ENCODE measurements around the gene SEMA3B.
A peak's percentile ranks its signal among the peaks of the same experiment; 100 is the strongest.

DNA sequence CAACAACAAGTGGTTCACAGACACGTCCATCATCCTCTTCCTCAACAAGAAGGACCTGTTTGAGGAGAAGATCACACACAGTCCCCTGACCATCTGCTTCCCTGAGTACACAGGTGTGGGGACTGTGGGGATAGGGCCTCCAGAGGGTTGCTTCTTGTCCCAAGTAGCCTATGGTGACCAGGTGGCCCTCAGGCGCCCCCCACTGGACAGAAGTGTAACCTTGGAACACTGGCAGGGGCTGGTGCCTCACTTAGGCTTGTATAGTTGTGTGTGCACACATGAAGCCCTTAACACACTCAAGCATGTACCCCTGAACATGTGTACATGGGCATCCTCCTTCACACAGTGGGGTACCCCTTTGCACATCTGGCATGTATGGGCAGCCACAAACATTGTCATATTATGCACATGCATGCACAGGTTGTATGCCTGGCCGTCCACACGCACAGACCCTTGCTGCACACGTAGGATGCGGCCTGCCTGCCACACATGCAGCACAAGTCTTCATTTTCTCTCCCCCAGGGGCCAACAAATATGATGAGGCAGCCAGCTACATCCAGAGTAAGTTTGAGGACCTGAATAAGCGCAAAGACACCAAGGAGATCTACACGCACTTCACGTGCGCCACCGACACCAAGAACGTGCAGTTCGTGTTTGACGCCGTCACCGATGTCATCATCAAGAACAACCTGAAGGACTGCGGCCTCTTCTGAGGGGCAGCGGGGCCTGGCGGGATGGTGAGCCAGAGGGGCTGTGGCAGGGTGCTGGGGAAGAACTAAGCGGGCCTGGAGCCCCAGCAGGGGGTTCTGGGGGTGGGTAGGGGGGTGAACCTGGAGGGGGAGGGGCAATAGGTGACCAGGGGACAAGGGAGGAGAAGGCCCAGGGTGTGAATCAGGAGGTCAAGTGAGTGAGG lies 11.7 kb upstream of the SEMA3B start:
- TF ChIP-seq, protein P1, sequence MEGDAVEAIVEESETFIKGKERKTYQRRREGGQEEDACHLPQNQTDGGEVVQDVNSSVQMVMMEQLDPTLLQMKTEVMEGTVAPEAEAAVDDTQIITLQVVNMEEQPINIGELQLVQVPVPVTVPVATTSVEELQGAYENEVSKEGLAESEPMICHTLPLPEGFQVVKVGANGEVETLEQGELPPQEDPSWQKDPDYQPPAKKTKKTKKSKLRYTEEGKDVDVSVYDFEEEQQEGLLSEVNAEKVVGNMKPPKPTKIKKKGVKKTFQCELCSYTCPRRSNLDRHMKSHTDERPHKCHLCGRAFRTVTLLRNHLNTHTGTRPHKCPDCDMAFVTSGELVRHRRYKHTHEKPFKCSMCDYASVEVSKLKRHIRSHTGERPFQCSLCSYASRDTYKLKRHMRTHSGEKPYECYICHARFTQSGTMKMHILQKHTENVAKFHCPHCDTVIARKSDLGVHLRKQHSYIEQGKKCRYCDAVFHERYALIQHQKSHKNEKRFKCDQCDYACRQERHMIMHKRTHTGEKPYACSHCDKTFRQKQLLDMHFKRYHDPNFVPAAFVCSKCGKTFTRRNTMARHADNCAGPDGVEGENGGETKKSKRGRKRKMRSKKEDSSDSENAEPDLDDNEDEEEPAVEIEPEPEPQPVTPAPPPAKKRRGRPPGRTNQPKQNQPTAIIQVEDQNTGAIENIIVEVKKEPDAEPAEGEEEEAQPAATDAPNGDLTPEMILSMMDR (IDR thresholded peaks at IDR 0.05), result peak in 5 of 6 experiments; percentile 30 to 51 (median 42)
- TF ChIP-seq POLR2A (IDR thresholded peaks at IDR 0.05), result no peak
- no peak for TF ChIP-seq POLR2AphosphoS5 (IDR thresholded peaks at IDR 0.05)

Data from upper lobe of left lung (tissue), 4 donors.